HEK293 (cell line): ENCODE results near the gene CPM.

Experiments
- BCL11A ChIP-seq: fragments of 450-650 bp; formaldehyde crosslinking; IDR thresholded peaks from 2 replicates; pipeline ENCODE4 v1.5.1; 2016; ENCODE audit warnings: low read depth, missing biosample characterization, missing genetic modification characterization
- GLIS1 ChIP-seq: fragments of 450-650 bp; formaldehyde crosslinking; IDR thresholded peaks from 2 replicates; pipeline ENCODE4 v1.5.1; 2016; ENCODE audit warnings: missing biosample characterization, missing genetic modification characterization
- KLF7 ChIP-seq: fragments of 450-650 bp; formaldehyde crosslinking; IDR thresholded peaks from 2 replicates; pipeline ENCODE4 v1.5.1; 2016; ENCODE audit warnings: missing biosample characterization, missing genetic modification characterization, borderline replicate concordance
- YY1 ChIP-seq: fragments of 450-650 bp; formaldehyde crosslinking; IDR thresholded peaks from 2 replicates; pipeline ENCODE4 v1.5.1; 2018; ENCODE audit warnings: missing biosample characterization, missing genetic modification characterization
- ZNF157 ChIP-seq: fragments of 450-650 bp; formaldehyde crosslinking; IDR thresholded peaks from 2 replicates; pipeline ENCODE4 v1.5.1; 2016; ENCODE audit warnings: missing biosample characterization, missing genetic modification characterization
- ZNF214 ChIP-seq: fragments of 450-650 bp; formaldehyde crosslinking; IDR thresholded peaks from 2 replicates; pipeline ENCODE4 v1.5.1; 2017; ENCODE audit warnings: missing biosample characterization, mild to moderate bottlenecking, missing genetic modification characterization, borderline replicate concordance
- ZNF24 ChIP-seq: fragments of 450-650 bp; formaldehyde crosslinking; IDR thresholded peaks from 2 replicates; pipeline ENCODE4 v1.5.1; 2016; ENCODE audit warnings: missing biosample characterization, missing genetic modification characterization
- ZNF501 ChIP-seq: fragments of 450-650 bp; formaldehyde crosslinking; IDR thresholded peaks from 2 replicates; pipeline ENCODE4 v1.5.1; 2016; ENCODE audit warnings: missing biosample characterization, missing genetic modification characterization
- ZNF529 ChIP-seq: fragments of 450-650 bp; formaldehyde crosslinking; IDR thresholded peaks from 2 replicates; pipeline ENCODE4 v1.5.1; 2017; ENCODE audit warnings: missing genetic modification characterization, missing biosample characterization; ENCODE audit not compliant: insufficient replicate concordance
- TF ChIP-seq, protein P1 (sequence below): fragments of 450-650 bp; formaldehyde crosslinking; IDR thresholded peaks from 2 replicates; pipeline ENCODE4 v1.5.1; 2016; ENCODE audit warnings: missing biosample characterization, missing genetic modification characterization

- TF ChIP-seq, protein P1, sequence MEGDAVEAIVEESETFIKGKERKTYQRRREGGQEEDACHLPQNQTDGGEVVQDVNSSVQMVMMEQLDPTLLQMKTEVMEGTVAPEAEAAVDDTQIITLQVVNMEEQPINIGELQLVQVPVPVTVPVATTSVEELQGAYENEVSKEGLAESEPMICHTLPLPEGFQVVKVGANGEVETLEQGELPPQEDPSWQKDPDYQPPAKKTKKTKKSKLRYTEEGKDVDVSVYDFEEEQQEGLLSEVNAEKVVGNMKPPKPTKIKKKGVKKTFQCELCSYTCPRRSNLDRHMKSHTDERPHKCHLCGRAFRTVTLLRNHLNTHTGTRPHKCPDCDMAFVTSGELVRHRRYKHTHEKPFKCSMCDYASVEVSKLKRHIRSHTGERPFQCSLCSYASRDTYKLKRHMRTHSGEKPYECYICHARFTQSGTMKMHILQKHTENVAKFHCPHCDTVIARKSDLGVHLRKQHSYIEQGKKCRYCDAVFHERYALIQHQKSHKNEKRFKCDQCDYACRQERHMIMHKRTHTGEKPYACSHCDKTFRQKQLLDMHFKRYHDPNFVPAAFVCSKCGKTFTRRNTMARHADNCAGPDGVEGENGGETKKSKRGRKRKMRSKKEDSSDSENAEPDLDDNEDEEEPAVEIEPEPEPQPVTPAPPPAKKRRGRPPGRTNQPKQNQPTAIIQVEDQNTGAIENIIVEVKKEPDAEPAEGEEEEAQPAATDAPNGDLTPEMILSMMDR (tag by site-specific recombination): no peak
- TF ChIP-seq ZNF529 (tag by site-specific recombination) (no peak), BCL11A (tag by site-specific recombination) (no peak), KLF7 (no peak), YY1 (tag by site-specific recombination) (no peak), GLIS1 (tag by site-specific recombination) (no peak), ZNF214 (no peak), ZNF24 (tag by site-specific recombination) (no peak), ZNF501 (tag by site-specific recombination) (no peak), ZNF157 (tag by site-specific recombination) (no peak)
These were observed 128.0 kb downstream of the CPM start for GRCh38 chr12:68804657-68805591.
